ENCODE measurements around the gene SMIM3. TPM values are rescaled to one million over a fixed set of nuclear protein-coding genes. Genes with fewer than 3 reads are reported as not detected.

SMIM3 gene
- total RNA-seq, 4 donors from 2014 or later, result 143 to 221 (median 188) TPM

DNA sequence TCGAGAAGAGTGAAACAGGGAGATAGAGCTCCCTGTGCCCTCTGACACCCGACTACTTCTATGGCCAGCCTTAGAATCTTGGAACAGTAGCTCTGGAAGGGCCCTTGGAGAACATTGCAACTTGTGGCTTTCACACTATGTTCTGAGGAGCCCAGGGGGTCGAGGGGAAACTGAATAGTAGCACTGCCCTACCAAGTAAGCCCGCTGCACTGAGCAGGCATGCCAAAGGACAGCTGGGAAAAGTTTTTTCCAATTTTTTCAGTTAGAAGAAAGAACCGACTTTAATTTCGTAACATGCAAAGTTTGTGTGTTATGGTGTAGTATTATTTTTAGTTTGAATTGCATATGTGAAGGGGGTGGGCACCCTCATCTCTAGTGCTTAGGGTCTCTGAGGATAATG is 10.9 kb downstream of the SMIM3 start:
- TF ChIP-seq, protein P1, sequence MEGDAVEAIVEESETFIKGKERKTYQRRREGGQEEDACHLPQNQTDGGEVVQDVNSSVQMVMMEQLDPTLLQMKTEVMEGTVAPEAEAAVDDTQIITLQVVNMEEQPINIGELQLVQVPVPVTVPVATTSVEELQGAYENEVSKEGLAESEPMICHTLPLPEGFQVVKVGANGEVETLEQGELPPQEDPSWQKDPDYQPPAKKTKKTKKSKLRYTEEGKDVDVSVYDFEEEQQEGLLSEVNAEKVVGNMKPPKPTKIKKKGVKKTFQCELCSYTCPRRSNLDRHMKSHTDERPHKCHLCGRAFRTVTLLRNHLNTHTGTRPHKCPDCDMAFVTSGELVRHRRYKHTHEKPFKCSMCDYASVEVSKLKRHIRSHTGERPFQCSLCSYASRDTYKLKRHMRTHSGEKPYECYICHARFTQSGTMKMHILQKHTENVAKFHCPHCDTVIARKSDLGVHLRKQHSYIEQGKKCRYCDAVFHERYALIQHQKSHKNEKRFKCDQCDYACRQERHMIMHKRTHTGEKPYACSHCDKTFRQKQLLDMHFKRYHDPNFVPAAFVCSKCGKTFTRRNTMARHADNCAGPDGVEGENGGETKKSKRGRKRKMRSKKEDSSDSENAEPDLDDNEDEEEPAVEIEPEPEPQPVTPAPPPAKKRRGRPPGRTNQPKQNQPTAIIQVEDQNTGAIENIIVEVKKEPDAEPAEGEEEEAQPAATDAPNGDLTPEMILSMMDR (IDR thresholded peaks at IDR 0.05; ENCODE audit: low read depth), result no peak

DNA sequence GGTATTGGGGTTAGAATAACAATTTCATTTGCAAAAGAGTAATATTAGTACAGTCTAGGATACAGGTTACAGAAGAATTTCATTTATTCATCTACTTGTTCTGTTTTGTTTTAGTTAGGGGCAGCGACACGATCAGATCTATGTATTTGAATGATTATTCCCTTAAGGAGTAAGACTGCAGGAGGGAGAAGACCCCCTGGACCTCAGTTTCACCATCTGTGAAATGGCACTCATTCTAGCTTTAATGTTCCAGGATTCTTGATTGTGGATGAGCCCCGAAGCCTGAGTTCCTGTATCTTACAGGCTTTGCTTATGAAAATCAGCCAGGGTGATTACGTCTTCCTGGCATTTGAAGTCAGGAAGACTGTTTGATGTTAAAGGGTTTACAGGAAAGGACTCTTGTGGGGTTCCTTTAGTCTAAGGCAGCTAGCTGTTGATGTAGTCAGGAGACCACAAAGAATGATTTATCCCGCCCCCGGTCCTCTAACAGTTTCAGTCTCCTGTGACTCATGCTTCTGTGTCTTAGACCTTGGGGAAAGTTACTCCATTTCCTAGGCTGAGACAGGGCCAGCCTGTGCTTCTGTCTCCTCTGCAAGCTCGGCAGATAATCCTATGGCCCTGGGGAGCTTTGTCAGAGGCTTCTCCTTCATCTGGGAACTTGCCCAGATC is 11.5 kb downstream of the SMIM3 start:
- TF ChIP-seq, protein P1 (IDR thresholded peaks at IDR 0.05; ENCODE audit: low read depth), result no peak

DNA sequence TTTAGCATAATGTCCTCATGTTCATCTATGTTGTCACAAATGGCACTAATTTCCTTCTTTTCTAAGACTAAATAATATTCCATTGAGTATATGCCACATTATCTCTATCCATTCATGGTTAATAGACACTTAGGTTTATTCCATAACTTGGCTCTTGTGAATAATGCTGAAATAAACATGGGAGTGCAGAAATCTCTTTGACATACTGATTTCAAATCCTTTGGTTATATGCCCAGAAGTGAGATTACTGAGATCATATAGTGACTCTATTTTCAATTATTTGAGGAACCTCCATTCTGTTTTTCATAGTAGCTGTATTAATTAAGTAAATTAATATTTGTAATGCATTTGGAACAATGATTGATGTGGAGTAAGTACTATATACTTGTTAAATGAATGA is 13.0 kb downstream of the SMIM3 start:
- TF ChIP-seq, protein P1 (IDR thresholded peaks at IDR 0.05; ENCODE audit: low read depth), result no peak

DNA sequence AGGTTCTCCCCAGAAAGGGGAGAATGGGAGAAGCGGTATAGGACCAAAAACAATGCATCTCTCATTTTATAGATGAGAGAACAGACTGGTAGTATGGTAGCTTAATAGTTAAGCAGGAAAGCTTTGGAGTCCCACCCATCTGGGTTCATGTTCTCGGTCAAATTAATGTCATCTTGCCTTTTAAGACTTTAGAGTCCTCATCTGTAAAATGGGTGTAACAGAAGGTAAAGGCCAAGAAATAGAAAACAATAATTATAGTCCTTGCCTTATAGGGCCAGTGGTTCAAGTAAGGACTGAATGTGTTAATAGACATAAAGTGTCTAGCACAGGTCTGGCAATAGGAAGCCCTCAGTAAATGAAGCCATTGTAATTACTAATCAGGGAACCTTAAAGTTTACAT is 16.4 kb downstream of the SMIM3 start:
- TF ChIP-seq, protein P1 (IDR thresholded peaks at IDR 0.05; ENCODE audit: low read depth), result no peak

DNA sequence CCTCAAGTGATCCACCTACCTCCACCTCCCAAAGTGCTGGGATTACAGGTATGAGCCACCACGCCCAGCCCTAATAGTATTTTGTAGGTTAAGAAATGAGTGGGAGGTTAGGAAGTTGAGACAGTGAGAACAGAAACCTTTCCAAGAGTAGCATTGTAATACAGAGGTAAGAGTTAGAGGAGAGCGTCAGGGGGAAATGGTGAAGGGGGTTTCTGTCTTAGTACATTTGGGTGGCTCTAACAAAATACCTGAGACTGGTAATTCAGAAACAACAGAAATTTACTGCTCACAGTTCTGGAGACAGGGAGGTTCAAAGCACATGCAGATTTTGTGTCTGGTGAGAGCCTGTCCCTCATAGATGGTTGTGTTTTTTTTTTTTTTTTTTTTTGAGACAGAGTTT is 18.8 kb downstream of the SMIM3 start:
- TF ChIP-seq, protein P1 (IDR thresholded peaks at IDR 0.05; ENCODE audit: low read depth), result no peak

DNA sequence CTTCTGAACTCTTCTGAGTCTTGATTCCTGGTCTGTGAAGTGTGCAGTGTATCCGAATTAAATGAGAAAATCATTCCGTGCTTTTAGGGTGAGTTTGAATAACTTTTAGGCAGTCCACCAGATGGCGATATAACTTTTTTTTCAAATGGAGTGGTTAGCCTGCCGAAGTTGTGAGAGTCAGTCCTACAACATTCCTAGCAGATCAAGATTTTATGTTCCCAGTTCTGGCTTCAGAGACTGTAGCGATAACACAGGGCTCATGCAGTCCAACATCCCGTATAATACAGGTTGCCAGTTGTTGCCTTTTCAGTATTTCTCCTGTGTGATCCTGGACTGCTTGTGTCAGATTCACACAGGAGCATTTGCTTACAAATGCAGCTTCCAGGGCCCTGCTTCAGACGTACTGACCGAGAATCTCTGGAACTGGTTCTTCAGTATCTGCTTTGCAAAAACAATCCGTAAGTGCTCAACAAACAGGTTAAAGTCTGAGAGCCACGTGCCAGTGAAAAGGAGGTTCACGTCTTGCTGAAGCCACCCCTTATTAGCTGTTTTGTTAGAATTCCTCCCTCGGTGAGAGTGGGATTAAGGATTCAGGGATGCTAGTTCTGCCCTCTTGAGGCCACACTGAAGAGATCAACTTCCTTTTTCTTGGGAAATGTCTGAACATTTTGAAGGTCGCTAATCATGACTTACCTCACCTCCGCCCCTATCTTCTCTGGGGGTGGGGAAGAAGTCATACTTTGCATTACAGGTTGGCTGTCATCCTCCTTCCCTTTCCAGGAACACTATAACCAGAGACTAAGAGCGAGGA is 22.8 kb downstream of the SMIM3 start:
- TF ChIP-seq, protein P1 (IDR thresholded peaks at IDR 0.05; ENCODE audit: low read depth), result no peak

DNA sequence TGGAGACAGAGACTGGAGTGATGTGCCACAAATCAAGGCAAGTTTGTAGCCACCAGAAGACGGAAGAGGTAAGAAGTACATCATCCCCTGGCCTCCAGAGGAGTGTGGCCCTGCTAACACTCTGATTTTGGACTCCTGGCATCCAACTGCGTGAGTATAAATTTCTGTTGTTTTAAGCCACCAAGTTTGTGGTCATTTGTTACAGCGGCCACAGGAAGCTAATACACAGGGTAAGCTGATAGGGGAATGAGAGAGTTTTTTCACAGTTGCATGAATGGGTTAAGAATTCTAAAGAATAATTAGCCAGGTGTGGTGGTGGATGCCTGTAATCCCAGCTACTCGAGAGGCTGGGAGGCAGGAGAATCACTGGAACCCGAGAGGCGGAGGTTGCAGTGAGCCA is 25.8 kb downstream of the SMIM3 start:
- TF ChIP-seq, protein P1 (IDR thresholded peaks at IDR 0.05; ENCODE audit: low read depth), result no peak

All from subcutaneous adipose tissue (tissue), 4 donors.